ENCODE results near the gene MBTPS1.

Gene MBTPS1

DNA sequence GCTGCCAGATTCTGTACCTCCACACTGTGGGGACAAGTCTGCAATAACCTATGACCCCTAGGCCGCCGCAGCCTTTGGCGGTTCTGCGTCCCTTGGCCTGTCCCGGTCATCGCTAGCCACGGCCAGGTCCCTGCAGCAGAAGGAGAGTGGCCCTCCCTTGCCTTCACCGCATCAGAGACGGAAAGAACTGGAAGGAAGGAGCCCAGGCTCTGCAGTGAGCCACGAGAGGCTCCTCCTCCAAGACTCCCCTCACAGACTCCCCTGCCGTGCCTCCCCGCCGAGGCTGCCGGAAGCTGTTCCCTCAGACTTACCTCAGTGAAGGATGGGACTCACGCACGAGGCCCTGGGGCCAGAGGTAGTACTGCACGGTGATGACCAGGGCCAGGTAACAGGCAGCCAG lies 85.2 kb downstream of the MBTPS1 start:
- DNase-seq: no peak

DNA sequence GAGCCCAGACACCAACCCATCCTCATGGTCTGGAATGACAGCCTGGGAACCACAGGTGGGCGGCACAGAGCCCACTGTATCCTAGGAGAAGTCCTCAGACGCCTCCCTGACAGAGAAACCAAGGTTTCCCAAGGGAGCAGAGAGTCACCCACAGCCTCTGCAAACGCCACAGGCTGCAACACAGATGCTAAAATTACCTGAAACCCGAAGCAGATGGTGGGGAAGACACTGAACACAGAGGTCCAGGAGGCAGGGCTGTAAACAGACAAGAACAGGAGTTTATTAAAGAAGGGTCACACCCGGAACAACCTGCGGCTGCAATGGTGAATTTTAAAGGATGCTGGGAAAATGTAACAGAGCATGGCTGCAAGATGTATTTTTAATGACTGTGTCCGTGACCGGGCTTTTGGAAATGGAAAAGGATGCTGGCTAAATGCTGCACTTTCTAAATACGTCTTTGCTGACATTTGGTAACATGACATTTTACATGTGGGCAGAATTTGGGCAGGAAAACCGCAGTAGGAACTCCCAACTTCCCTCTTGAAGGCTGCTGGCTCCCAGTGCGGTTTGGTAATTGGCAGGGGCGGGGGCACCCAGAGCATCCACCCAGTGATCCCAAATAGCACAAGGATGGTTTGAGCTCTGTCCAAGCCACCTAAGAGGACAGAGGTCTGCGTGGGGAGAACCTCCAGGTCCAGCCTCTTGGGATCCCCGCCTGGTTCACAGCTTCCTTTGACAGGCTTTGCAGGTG lies 87.3 kb downstream of the MBTPS1 start:
- DNase-seq: no peak

DNA sequence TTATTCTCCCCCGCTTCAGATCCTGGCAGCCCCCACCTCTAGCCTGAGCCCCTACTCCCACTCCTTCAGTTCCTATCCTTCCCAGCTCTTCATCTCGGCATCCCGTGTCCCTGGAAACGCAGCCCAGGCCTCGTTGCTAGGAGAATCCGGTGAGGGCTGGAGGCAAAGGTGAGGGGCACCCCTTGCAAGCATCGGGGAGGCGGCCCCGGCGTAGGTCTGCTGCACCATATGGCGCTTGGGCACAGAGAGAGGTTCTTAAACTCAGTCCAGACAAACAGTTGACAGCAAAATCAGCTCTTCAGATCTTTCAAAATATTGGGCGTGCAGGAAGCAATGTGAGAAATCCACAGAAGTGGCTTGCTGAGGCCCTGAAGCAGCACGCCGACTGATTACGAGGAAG lies 89.1 kb downstream of the MBTPS1 start:
- no peak for DNase-seq

DNA sequence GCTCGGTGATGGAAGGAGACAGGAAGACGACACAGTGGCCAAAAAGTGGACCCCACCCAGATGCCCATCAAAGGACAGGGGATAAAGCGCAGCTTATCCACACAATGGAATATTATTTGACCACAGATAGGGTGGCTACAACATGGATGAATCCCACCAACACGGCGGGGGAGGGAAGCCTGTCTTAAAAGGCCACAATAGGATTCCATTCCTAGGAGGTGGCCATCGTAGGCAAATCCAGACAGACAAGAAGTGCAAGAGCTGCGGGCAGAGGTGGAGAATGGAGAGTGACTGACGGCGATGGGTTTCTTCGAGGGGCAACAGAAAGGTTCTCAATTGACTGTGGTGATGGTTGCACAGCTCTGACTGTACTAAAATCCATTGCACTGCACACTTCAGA lies 90.1 kb downstream of the MBTPS1 start:
- DNase-seq: no peak

DNA sequence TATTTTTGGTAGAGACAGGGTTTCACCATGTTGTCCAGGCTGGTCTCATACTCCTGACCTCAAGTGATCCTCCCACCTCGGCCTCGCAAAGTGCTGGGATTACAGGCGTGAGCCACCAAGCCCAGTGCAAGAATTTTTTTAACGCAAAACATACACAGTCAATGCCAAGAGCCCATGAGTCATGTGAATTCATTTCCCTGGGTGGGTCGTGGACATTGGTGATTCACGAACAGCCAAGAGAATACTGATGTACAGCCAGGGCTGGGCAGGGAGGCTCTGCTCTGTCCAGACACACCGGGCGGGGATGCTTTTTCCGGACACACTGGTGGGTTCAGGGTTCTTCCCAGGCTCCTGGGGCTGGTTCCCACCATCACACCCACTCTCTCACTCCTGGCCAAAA lies 91.9 kb downstream of the MBTPS1 start:
- DNase-seq: no peak

DNA sequence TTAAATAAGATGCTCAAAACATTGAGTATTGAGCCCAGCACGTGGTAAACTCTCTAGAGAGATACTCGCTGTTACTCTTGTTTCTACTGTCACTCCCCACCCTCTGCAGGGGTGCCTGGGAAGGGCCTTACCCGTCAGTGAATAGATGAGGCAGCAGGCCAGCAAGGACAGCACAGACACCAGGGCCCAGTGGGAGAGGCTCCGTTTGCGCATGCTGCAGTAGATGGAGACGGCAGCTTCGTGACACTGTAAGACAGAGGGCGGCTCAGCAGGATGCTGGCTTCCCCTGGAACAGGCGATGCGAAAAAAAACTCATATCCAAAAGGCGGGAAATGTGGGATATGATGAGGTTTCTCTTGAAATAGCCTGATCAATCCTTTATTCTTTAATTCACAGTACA lies 94.1 kb downstream of the MBTPS1 start:
- no peak for DNase-seq

DNA sequence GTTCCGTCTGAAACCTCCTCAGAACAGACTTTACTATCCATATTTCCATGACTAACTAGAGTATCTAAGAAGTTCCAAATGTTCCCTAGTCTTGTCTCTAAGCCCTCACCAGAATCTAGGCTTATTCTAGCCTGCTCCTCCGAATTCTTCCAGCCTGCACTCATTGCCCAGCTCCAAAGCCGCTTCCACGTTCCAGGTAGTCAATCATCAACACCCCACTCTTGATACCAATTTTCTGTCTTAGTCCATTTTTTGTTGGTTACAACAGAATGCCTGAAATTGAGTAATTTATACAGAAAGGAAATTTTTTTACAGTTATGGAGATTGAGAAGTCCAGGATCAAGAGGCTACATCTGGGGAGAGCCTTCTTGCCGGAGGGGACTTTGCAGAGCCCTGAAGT lies 95.3 kb downstream of the MBTPS1 start:
- no peak for DNase-seq

DNA sequence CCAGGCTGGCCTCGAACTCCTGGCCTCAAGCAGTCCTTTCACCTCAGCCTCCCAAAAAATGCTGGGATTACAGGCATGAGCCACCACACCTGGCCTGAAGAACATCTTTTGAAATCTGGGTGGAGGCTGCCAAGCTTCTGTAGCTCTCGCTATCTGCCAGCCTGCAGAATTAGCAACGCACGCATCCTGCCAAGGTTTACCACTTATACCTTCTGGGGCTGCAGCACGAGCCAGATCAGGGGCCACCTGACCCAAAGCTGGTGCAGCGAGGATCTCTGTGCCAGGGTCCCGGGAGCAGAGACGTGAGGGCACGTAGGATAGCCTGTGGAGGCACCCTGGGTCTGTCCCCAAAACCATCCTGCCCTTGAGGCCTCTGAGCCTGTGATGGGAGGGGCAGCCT lies 96.4 kb downstream of the MBTPS1 start:
- no peak for DNase-seq

DNA sequence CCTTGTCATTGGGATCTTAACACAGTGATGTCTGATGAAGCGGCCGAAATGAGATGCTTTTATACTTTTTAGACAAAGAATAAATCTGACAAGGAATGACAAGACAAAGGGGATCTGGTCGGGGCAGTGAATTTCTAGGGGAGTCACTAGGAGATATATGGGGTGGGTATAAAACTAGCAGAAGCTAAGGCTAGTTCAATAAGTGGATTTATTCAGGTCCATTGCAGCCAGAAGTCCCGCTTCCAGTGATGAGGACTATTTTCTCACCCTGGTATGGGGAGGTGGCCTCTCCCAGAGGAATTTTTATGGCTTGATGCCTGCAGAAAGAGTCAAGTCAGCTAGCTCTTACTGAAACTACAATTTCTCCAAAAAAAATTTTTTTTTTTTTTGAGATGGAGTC lies 98.0 kb downstream of the MBTPS1 start:
- no peak for DNase-seq

DNA sequence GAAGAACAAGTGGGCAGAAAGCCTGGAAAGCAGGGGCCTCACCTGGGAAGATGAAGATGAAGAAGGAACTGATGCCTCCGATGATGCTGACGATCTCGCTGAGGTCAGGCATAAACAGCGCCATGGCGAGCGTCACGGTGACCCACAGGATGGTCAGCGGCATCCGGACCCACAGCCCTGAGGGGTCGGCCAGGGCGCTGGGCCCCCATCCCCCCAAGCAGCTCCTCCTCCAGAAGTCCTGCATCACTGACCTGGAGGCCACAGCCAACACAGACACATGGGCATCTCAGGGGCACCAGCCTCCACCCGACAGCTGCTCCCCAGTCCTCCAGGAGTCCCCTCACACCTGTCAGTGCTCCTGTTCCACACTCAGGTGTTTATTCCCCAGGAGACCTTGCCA lies 100.3 kb downstream of the MBTPS1 start:
- no peak for DNase-seq

DNA sequence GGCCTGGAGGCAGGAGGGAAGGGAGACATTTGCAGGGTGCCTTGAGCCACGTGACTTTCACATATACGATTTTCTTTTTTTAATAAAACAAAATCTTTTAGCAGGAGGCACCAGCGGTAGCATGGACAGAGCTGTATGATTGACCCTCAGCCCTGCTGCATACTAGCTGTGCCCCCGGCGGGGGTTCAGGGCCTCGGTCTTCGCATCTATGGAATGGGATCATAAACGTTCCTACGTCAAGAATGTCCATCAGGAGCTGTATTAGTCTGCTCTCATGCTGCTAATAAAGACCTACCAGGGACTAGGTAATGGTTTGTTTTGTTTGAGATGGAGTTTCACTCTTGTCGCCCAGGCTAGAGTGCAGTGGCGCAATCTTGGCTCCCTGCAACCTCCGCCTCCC lies 101.3 kb downstream of the MBTPS1 start:
- DNase-seq: no peak

DNA sequence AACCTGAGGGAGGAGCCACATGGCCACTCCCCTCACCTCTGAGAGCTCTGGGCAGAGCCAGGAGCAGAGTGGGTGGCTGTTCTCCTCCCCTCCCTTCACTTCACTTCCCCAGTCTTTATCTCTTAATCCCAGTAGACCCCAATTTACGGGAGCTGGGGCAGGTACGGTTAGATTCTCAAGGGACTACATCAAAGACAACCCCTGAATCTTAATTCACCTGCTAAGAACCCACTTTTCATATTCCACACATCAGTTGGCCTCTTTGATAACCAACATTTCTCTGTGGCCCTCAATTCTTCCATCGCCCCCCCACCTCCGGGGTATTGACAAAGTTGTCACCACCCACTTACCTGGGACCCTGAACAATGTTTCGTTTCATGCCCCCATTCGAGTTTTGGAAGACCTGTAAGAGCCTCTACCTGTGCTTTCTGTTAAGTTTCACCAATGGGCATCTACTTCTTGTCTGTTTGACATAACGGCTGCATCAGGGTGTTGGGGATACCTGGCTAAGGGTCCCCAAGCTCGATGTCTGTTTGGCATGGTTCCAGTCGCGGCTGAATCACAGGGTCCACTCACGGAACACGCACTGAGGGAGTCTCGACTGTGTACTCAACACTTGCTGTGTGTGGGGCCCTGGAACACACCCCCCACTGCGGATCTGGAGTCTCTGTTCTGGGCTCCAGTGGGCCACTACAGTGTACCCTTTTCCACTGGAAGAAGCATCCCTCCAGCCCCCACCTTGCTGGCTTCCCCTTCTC lies 102.0 kb downstream of the MBTPS1 start:
- DNase-seq: no peak

DNA sequence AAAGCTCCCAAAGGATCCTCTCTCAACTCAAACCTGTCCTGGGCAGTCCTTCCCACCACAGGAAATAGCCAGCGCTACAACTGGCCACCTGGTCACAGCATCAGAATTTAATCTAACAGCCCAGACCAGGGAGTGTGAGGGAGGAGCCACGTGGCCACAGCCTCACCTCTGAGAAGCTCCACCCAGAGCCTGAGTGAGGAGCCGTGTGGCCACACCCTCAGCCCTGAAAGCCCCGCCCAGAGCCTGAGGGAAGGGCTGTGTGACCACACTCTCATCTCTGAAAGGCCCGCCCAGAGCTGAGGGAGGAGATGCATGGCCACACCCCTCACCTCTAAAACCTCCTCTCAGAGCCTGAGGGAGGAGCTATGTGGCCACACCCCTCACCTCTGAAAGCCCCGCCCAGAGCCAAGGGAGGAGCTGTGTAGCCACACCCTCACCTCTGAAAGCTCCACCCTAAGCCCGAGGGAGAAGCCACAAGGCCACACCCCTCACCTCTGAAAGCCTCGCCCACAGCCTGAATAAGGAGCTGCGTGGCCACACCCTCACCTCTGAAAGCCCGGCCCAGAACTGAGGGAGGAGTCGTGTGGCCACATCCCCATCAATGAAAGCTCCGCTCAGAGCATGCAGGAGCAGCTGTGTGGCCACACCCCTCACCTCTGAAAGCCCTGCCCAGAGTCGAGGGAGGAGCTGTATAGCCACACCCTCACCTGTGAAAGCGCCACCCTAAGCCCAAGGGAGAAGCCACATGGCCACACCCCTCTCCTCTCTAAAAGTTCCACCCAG lies 102.8 kb downstream of the MBTPS1 start:
- peak; percentile 97 for DNase-seq

DNA sequence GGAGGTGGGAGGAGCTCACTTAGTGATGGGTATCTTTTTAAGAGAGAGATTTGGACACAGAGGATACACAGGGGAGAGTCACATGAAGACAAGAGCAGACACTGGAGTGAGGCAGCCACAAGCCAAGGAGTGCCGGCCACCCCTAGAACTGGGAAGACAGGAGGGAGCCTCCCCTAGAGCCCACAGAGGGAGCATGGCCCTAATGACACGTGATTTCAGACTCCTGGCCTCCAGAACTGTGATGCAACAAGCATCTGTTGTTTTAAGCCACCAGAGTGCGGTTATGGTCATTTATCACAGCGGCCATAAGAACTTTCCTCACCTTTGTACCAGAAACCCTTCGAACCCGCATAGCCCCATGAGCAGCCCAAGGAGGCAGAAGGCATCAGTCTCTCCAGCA lies 107.5 kb downstream of the MBTPS1 start:
- DNase-seq: no peak

DNA sequence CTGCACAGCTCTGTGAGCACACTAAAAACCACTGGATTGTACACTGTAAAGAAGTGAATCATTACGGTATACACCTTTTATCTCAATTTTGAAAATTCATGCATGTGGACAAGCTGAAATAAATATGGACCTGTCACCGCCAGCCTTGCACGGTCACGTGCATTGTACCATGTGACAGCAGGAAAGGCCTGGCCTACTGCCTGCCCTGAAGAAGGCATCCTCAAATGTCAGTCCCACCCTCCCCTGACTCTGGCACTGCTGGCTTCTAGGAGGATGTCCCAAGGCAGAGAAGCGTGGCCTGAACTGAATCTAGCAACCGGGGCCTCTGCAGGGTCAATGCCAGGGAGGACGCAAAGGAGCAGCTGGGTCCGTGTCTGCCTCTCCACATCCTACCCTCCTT lies 108.8 kb downstream of the MBTPS1 start:
- DNase-seq: no peak

DNA sequence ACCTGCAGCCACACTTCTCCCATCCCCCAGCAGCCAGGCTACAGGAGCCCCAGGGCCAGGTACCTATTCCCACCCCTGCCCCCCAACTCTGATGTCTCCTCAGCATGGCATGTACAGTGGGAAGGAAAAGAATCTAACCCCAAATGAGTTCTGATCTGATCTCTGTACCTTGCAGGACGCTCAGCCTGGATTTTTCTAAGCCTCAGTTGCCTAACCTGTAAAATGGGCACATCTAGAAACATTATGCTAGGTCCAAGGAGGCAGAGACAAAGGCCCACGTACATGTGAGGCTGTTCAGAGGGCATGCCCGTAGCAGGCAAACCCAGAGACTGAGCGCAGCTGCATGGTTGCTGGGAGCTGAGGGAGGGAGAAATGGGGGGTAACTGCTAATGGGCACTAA lies 109.2 kb downstream of the MBTPS1 start:
- no peak for DNase-seq

DNA sequence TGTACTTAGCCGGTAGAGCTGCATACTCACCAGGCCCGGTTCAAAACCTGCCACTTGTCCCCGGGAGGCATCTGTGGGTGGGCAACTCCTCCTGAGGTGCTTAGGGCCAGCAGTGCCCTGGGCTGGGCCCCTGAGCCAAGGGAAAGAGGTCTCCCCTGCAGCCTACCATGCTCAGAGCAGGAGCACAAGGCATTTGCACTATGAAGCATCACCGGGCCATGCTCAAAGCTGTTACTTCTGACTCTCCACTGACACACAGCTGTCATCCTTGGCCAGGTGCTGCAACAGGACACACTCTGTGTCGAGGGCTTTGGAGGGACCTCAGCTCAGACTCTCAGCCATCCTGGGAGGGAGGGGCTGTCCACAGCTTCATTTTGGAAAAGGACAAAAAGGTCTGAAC lies 111.4 kb downstream of the MBTPS1 start:
- no peak for DNase-seq

DNA sequence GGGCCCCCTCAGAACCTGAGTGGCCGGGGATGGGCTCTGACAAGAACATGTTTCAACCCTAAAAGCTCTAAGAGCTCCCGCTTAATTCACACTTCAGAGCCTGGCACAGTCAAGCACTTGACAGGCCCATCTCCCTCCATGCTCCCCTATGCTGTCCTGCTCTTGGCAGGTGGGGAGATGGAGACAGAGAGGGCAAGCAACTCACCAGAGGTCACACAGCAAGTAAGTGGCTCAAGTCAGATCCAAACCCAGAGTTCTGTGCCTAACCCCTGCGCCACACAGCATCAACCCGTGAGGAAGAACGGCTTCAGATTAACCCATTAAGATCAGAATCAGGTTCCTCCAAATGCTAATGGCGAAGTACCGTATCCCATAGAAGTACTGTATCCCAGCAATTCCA lies 112.3 kb downstream of the MBTPS1 start:
- DNase-seq: no peak
